GM18505 (cell line): ENCODE results near the gene ACSF3.
"Not testable (repeated sequence)": the region's sequence is repeated elsewhere in the genome, so short reads cannot be mapped to it uniquely, and the experiment has no call there.

ENCODE experiments used
- ATAC-seq: cut with Tn5 transposase; IDR thresholded peaks from one replicate; pipeline ENCODE4 v1.9.1; 2021; ENCODE audit not compliant: unreplicated experiment
- POLR2A ChIP-seq: IDR thresholded peaks from 4 replicates; pipeline ENCODE4 v1.6.1; 2011; ENCODE audit warnings: borderline replicate concordance; ENCODE audit not compliant: insufficient read depth, insufficient read length; ENCODE audit errors: extremely low read depth

The ACSF3 gene

GRCh38 chr16:89176147-89176690, 82.6 kb downstream of the ACSF3 start:
- no peak for ATAC-seq

GRCh38 chr16:89176717-89177116, 83.1 kb downstream of the ACSF3 start:
- TF ChIP-seq POLR2A: no peak
- no peak for ATAC-seq

More at GRCh38 chr16:89176147-89176690, 82.6 kb downstream of the ACSF3 start:
- no peak for TF ChIP-seq POLR2A

DNA sequence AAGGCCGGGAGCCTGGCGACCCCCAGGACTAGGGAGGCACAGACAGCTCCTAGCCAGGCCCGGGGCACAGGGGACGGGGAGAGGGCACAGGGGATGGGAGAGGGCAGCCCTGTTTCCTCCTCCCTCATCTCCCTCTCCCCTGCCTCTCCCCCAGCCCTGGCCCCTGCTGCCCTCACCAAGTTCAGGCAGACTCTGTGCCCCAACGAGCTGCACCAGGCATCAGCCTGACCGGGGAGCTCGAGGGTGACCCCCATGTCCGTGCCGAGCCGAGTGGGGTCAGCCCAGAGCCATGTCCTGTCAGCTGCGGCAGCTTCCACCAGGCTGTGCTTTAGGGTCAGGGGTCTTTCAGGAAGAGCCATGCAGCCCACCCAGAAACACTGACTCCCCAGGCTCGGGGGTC, 83.8 kb downstream of the ACSF3 start:
- ATAC-seq: no peak
- no peak for TF ChIP-seq POLR2A

DNA sequence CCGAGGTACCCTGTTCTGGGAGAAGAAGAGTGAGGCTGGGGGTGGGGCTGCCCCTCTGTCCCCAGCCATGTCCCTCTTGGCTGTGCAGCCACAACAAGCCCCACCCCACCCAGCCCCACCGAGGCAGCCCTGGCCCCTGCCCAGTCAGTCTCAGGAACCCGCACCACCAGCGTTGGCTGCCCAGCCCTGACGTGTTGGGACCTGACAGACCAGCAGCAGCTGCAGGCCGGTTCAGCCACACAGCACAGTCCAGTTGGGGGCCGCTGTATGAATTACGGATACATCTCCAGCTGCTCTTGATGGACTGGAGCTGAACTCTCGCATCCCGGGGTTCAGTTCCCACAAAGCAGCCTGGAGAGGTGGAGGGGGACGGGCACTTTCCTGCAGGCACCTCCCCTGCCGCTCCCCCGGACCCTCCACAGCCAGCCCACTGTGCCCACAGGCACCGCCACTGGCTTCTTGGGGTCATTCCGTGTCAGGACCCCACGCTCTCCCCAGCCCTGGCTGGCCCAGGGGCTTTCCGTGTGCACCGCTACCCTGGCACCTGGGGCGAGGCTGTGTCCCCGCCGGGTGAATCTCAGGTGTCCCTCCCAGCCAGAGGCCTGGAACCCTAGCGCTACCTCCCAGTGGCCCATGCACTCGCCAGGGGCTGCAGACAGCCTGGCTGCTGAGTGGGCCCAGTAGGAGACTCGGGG, 84.9 kb downstream of the ACSF3 start:
- TF ChIP-seq POLR2A: no peak
- no peak for ATAC-seq

DNA sequence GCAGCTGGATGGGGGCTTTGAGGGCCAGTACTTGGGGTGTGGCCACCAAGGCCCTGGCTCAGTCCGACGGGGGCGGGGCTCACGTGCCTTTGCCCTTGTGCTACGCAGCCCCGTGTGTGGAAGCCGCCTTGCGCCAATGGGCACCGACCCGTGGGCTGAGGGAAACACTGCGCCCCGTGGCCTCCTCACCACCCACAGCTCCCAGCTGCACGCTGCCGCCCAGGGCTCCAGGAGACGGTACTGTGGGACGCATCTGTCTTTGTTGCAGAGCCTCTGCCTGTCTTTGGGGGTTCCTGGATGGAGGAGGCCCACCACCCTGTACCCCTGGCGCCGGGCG, 85.5 kb downstream of the ACSF3 start:
- ATAC-seq: no peak
- no peak for TF ChIP-seq POLR2A

GRCh38 chr16:89179656-89180315, 86.1 kb downstream of the ACSF3 start:
- no peak for ATAC-seq
- TF ChIP-seq POLR2A: no peak

DNA sequence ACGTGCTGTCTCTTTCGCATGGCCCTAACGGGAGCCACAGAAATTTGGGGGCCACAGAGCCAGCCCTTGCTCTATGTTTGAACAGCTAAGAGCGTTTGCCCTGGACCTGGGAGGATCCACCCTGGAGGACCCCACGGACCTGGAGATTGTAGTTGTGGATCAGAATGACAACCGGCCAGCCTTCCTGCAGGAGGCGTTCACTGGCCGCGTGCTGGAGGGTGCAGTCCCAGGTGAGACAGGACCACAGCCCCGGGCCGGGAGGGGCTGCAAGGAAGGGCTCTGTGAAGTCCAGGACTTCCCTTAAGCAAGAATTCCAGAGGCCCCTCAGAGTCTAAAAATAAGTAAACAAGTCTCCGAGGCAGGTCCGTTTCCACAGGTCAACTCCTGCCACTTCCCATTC, 89.8 kb downstream of the ACSF3 start:
- ATAC-seq: no peak
- no peak for TF ChIP-seq POLR2A

DNA sequence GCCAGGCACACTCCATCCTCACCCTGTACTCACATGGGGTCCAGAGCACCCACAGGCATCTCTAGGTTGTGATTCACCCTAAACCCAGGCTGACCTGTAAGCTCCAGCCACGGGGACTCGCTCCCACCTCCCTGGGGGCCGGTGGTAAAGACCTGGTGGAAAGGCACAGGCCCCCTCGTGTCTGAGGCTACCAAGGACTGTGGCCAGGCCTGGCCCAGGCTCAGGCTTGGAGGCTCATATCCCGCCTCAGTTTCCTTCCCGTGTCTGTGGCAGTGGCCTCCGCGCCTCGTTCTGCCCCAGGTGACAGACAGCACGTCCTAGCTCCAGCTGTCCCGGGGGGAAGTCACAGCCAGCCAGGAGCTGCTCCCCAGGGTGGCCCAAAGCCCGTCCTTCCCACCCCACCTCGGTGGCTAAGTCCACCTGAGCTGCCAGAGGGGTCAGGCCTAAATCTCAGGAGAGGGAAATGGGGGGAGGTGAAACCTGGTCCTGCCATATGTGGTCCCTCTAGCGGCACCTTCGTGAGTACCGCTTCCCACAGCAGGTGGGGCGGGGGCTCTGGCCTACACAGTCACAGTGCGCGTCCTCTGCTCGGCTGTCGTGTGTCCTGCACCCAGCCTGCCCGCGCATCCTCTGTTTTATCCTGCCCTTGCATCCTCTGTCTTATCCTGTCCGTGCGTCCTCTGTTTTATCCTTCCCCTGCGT, 90.5 kb downstream of the ACSF3 start:
- no peak for ATAC-seq

GRCh38 chr16:89184677-89184932, 91.0 kb downstream of the ACSF3 start:
- TF ChIP-seq POLR2A: no peak
- no peak for ATAC-seq

More for the DNA sequence above, 90.5 kb downstream of the ACSF3 start:
- TF ChIP-seq POLR2A: no peak

DNA sequence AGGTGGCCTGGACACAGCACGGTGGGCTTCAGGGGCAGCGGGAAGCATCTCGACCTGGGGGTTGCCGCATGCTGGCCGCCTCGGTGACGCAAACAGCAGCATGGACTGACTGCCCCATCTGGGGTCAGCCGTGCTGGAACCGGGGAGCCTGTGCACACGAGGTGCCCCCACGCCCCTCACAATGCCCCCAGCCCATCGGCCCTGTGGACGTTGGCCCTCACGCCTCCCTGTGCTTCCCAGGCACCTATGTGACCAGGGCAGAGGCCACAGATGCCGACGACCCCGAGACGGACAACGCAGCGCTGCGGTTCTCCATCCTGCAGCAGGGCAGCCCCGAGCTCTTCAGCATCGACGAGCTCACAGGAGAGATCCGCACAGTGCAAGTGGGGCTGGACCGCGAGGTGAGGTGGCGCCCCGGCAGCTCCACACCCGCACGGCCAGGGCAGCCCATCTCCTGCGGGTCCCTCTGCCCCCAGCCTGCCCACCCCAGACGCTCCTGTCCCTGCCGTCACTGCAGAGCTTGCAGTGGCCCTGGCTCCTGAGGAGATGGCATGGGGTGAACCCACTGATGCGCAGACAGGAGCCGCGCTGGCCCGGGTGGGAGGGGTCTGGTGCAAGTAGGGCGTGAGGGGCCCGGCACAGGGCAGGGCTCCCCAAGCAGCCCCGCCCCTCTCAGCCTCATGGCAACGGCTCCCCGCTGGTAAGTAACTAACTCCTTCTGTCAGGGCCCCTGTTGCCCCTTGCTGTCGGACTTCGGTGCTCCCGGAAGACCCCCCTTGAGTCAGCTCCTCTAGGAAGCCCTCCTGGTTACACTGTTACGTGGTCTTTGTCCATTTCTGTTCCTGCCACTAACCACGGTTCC, 91.5 kb downstream of the ACSF3 start:
- ATAC-seq: no peak
- TF ChIP-seq POLR2A: no peak

DNA sequence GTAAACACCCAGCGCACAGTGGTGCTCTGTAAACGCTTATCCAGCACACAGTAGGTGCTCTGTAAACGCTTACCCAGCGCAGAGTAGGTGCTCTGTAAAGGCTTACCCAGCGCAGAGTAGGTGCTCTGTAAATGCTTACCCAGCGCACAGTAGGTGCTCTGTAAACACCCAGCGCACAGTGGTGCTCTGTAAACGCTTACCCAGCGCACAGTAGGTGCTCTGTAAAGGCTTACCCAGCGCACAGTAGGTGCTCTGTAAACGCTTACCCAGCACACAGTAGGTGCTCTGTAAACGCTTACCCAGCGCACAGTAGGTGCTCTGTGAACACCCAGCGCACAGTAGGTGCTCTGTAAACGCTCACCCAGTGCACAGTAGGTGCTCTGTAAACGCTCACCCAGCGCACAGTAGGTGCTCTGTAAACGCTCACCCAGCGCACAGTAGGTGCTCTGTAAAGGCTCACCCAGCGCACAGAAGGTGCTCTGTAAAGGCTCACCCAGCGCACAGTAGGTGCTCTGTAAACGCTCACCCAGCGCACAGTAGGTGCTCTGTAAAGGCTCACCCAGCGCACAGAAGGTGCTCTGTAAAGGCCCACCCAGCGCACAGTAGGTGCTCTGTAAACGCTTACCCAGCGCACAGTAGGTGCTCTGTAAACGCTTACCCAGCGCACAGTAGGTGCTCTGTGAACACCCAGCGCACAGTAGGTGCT, 92.4 kb downstream of the ACSF3 start:
- ATAC-seq: not testable (repeated sequence)

GRCh38 chr16:89186593-89187031, 93.0 kb downstream of the ACSF3 start:
- not testable (repeated sequence) for ATAC-seq
